Activated CD8-positive, alpha-beta memory T cell treated with anti-CD3 and anti-CD28 coated beads, Interleukin-2, amount 10 ng/mL, durations not matched to agents 7 days and 5 days (primary cell): ENCODE results near the gene RITA1. TPM values are rescaled to one million over a fixed set of nuclear protein-coding genes. Genes with fewer than 3 reads are reported as not detected.
"Not testable (repeated sequence)": the region's sequence is repeated elsewhere in the genome, so short reads cannot be mapped to it uniquely, and the experiment has no call there.

Experiments used
- ATAC-seq: fragments of 150-1000 bp; cut with Tn5 transposase; one replicate; pipeline ENCODE4 v1.10.0; 2021; ENCODE audit warnings: moderate library complexity
- CTCF ChIA-PET: fragments of 350-600 bp; sonication (Branson Sonifier 250); formaldehyde crosslinking; loops from one replicate; lab custom pipeline; 2021; ENCODE audit warnings: antibody characterized with exemption; lab: Charles Lee
- DNase-seq: peaks from one replicate; pipeline ENCODE4 v3.0.0-alpha.2; 2020
- H3K27ac Mint-ChIP-seq: one replicate; pipeline ENCODE4 v1.8.0; 2021; ENCODE audit warnings: mild to moderate bottlenecking, mixed read lengths
- H3K27me3 Mint-ChIP-seq: one replicate; pipeline ENCODE4 v1.8.0; 2021; ENCODE audit warnings: mixed read lengths
- H3K36me3 Mint-ChIP-seq: one replicate; pipeline ENCODE4 v1.8.0; 2021; ENCODE audit warnings: mild to moderate bottlenecking, mixed read lengths
- H3K4me1 Mint-ChIP-seq: one replicate; pipeline ENCODE4 v1.8.0; 2021; ENCODE audit warnings: mixed read lengths
- H3K4me3 Mint-ChIP-seq: one replicate; pipeline ENCODE4 v1.8.0; 2021; ENCODE audit warnings: mild to moderate bottlenecking, moderate library complexity, mixed read lengths
- H3K9me3 Mint-ChIP-seq: one replicate; pipeline ENCODE4 v1.8.0; 2022; ENCODE audit warnings: low read depth, mixed read lengths
- total RNA-seq, 2 experiments: library from RNA; stranded (reverse); gene quantifications; one replicate each; pipeline ENCODE4 v1.2.3, GENCODE V29; 2021

The RITA1 gene, protein sequence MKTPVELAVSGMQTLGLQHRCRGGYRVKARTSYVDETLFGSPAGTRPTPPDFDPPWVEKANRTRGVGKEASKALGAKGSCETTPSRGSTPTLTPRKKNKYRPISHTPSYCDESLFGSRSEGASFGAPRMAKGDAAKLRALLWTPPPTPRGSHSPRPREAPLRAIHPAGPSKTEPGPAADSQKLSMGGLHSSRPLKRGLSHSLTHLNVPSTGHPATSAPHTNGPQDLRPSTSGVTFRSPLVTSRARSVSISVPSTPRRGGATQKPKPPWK
- total RNA-seq: 10 to 100 TPM; 23.1 to 29.6 TPM

DNA sequence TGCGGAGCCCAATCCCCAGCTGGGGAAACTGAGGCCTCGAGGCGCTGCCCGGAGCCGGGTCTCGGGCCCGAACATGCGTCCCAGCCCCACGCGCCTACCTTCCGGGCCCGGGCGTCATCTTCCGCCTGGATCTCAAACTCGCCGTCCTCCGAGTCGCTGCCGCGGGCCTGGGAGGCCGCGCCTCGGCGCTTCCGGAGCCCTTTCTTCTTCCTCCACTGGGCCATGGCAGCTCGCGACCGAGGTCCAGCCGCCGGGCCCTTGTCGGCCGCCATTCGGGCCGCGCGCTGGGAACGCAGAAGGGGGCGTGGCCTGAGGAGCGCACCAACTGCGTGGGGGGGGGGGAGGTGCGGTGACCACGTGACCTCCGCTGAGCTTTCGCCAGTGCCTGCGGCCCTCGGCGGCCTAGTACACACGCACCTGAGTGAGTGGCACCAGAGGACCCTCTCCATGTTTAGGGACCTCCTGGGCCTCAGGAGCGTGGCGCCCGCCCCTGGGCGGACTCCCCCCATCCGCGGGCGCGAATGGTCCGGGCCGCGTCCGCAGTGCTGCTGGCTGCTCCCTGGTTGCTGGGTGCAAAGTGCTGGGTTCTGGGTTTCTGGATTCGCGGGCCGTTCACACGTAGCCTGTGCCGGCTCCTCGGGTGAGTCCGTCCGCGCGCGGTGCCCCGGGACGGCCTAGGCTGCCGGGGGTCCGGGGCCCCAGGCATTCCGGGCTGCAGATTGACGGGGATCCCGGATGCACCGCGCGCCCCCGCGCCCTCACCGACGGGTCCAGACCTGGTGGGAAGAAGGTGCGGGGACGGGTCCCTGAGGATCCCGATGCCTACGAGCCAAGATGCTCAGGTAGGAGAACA, at the start of gene RITA1, which contains the start of gene DDX54:
Gene RITA1, plus strand, starts transcription at position 542 of the 853 bp plus-strand sequence. CDS start 1,026 bp downstream, outside the sequence.
Gene DDX54, minus strand, starts transcription at position 299 of the 853 bp plus-strand sequence. Its CDS starts 27 bp downstream, at position 272.
- Mint-ChIP-seq H3K36me3 (peaks cover 23% of the 10 kb centered on the region), H3K27me3 (no peaks in the 10 kb centered on the region), H3K27ac (peak within 1 kb of the TSS; percentile 97), H3K4me3 (peak within 1 kb of the TSS; percentile 98), H3K4me1 (peaks cover 44% of the 10 kb centered on the region), H3K9me3 (no peaks in the 10 kb centered on the region)
- CTCF ChIA-PET: interaction anchor here (0.6 to 3.7 kb wide), 9 partner anchors 9 to 240 kb away, joined by 3 to 24 read pairs (median 5); no protein-coding TSS in a partner anchor
- DNase-seq (peak; percentile 83), ATAC-seq (peak; percentile 58)

DNA sequence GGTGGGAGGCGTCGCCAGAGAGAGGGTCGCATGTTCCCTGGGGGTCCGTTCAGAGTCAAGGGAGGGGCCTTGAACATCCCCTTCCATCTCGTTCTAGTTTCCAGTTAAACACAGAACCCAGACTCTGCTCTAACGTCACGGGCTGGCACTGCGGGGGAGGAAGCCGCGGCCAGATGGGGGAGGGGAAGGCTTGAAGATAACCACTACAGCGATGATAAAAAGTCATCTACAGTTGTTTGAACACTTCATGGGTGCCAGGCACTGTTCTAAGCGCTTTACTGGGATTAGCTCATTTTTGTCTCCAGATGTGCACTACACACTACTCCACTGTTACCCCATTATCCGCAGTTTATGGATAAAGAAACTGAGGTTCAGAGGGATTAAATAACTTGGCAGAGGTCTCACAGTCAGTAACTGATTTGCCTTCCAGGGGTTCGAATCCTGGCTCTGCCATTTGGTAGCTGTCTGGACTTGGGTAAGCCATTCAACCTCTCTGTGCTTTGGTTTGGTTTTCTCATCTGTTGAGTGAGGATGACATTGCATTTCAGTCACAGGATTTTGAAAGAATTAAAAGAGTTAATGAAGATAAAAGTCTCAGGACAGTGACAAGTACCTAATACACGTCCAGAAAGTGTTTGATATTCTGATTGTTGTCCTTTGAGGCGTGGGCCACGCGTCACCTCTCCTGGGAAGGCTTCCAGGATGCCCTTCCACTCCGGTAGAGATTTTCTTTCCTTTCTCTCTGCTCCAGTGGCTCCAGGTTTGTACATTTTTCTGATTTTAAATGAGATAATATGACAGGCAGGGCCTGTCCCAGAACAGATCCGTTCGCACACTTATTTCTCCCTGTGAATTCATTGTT, 49.2 kb upstream of the RITA1 start:
- peak overlapping the region; percentile 65 for H3K4me3 Mint-ChIP-seq
- DNase-seq (peak; percentile 67), ATAC-seq (peak; percentile 50)
- H3K27me3 Mint-ChIP-seq: peaks cover 17% of the 10 kb centered on the region
- no peaks in the 10 kb centered on the region for H3K9me3 Mint-ChIP-seq
- no peaks in the 10 kb centered on the region for H3K36me3 Mint-ChIP-seq
- H3K4me1 Mint-ChIP-seq: peaks cover 12% of the 10 kb centered on the region
- H3K27ac Mint-ChIP-seq: peak overlapping the region; percentile 20
- CTCF ChIA-PET: interaction anchor here (0.7 to 3.5 kb wide), 2 partner anchors 17 to 38 kb away, joined by 3 to 20 read pairs; no protein-coding TSS in a partner anchor

DNA sequence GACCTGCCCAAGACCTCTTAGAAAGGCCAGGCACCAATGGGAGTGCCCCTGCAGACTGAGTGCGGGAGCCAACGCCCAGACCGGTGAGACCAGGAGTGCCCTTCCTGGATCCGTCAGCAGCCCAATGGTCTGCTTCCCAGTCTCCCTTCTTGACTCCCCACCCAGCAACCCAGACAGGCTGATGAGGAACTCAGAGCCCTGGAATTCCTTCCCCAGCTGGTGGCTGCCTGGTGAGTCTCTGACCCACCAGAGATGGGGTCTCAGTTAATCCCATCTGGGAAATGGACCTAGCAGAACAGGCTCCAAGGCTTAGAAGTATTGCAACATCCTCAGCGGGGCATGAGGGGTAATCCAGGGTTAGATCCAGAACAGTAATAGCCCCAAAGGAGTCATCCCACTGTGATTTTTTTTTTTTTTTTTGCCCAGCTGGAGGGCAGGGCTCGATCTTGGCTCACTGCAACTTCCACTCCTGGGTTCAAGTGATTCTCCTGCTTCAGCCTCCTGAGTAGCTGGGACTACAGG, 48.5 kb upstream of the RITA1 start:
- H3K4me1 Mint-ChIP-seq: peaks cover 12% of the 10 kb centered on the region
- no peak overlapping the region for H3K27ac Mint-ChIP-seq
- ATAC-seq (no peak), DNase-seq (no peak)
- no peak overlapping the region for H3K4me3 Mint-ChIP-seq
- no peaks in the 10 kb centered on the region for H3K36me3 Mint-ChIP-seq
- peaks cover 17% of the 10 kb centered on the region for H3K27me3 Mint-ChIP-seq
- CTCF ChIA-PET: interaction anchor here (0.7 to 3.5 kb wide), 3 partner anchors 16 to 89 kb away, joined by 3 to 20 read pairs (median 3); no protein-coding TSS in a partner anchor
- H3K9me3 Mint-ChIP-seq: no peaks in the 10 kb centered on the region

DNA sequence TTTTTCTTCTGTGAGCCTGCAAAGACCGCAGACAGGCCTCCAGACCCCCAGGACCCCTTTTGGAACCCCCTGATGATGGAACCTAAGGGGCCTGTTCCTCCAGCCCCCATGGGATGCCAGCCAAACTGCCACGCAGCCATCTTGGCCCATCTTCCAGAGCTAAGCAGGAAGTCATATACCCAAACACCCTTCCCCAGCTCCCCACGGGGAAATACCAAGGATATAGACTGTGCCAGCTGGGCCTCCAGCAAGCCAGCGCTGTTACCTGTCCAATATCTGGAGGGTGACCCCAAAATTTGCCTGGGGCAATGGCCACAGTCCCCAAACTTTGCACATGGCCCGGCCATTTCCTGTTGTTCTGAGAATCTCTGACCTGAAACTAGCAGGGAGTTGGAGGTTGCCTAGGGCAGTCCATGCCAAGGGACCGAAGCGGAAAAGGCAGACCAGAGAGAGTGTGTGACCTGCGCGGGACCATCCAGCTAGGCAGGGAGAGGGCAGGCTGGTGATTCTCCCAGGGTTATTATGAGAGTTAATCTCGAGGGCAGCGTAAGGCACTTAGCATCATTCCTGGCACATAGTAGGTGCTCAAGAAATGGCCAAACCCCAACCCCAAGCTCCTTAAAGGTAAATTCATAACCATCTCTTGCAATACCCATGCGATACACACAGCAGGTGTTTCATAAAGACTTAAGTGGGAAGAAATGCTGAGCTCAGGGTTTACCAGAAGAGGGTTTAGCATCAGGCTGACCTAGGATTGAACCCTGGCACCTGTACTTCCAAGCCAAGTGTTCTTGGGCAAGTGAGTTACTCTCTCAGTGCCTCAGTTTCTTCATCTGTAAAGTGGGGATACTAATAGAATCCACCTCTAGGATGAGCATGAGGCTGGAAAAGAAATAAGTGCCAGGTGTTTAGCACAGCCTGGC, 47.4 kb upstream of the RITA1 start:
- no peak overlapping the region for H3K4me3 Mint-ChIP-seq
- H3K27ac Mint-ChIP-seq: no peak overlapping the region
- no peaks in the 10 kb centered on the region for H3K9me3 Mint-ChIP-seq
- no peaks in the 10 kb centered on the region for H3K36me3 Mint-ChIP-seq
- no peak for ATAC-seq
- H3K4me1 Mint-ChIP-seq: peaks cover 12% of the 10 kb centered on the region
- DNase-seq: no peak
- H3K27me3 Mint-ChIP-seq: peaks cover 17% of the 10 kb centered on the region
- CTCF ChIA-PET: interaction anchor here (0.7 to 1.3 kb wide), 2 partner anchors 90 to 146 kb away, joined by 3 read pairs; no protein-coding TSS in a partner anchor

DNA sequence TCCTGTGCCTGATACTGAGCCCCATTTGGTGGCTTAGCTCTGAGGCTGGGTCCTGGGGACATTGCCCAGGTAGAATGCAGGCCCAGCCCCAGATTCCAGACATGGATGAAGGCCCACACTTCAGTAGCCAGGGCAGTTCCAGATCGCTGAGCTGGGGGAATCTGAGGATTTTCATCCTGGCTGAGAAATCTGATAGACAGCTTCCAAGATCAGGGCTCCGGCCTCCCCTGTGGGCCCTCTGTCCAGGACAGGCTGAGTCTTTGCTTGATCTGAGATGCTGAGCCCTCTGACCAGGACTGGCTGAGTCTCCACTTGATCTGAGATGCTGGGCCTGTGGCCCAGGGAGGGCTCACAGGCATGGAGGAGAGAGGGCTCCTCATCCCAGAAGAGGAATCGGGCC, 46.7 kb upstream of the RITA1 start:
- peaks cover 17% of the 10 kb centered on the region for H3K27me3 Mint-ChIP-seq
- ATAC-seq: no peak
- H3K4me1 Mint-ChIP-seq: peaks cover 12% of the 10 kb centered on the region
- no peak overlapping the region for H3K27ac Mint-ChIP-seq
- no peaks in the 10 kb centered on the region for H3K36me3 Mint-ChIP-seq
- DNase-seq: no peak
- CTCF ChIA-PET: interaction anchor here (1.9 kb wide), 1 partner anchor 14 kb away, joined by 5 read pairs; no protein-coding TSS in a partner anchor
- no peaks in the 10 kb centered on the region for H3K9me3 Mint-ChIP-seq
- no peak overlapping the region for H3K4me3 Mint-ChIP-seq

DNA sequence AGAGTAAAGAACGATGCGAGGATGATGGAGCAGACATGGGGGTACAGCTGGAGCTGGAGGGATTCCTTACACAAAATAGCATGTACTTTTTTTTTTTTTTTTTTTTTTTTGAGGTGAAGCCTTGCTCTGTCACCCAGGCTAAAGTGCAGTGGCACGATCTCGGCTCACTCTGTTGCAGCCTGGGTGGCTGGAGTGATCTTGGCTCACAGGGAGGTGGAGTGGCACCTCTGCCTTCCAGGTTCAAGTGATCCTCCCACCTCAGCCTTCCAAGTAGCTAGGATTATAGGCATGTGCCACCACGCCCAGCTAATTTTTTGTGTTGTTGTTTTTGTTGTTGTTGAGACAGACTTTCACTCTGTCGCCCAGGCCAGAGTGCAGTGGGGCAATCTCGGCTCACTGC, 44.8 kb upstream of the RITA1 start:
- ATAC-seq (no peak), DNase-seq (no peak)
- no peaks in the 10 kb centered on the region for H3K36me3 Mint-ChIP-seq
- H3K27me3 Mint-ChIP-seq: peaks cover 13% of the 10 kb centered on the region
- H3K27ac Mint-ChIP-seq: no peak overlapping the region
- H3K4me3 Mint-ChIP-seq: no peak overlapping the region
- CTCF ChIA-PET: no interaction called here
- H3K9me3 Mint-ChIP-seq: no peaks in the 10 kb centered on the region
- peaks cover 12% of the 10 kb centered on the region for H3K4me1 Mint-ChIP-seq

DNA sequence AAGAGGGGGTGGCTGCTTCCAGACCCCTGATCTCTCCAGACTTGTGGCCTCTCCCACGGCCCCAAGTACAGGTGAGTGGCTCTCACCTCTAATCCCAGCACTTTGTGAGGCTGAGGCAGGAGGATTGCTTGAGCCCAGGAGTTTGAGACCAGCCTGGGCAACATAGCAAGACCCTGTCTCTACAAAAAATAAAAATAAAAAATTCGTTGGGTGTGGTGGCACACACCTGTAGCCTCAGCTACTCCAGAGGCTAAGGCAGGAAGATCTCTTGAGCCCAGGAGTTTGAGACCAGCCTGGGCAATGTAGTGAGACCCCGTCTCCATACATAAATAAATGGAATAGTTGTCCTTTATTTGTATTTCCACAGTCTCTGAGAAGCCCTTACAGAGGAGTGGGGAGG, 43.8 kb upstream of the RITA1 start:
- H3K4me1 Mint-ChIP-seq, H3K36me3 Mint-ChIP-seq, H3K4me3 Mint-ChIP-seq, H3K9me3 Mint-ChIP-seq, ATAC-seq, H3K27ac Mint-ChIP-seq, DNase-seq, CTCF ChIA-PET: not testable (repeated sequence)
- peaks cover 10% of the 10 kb centered on the region for H3K27me3 Mint-ChIP-seq

DNA sequence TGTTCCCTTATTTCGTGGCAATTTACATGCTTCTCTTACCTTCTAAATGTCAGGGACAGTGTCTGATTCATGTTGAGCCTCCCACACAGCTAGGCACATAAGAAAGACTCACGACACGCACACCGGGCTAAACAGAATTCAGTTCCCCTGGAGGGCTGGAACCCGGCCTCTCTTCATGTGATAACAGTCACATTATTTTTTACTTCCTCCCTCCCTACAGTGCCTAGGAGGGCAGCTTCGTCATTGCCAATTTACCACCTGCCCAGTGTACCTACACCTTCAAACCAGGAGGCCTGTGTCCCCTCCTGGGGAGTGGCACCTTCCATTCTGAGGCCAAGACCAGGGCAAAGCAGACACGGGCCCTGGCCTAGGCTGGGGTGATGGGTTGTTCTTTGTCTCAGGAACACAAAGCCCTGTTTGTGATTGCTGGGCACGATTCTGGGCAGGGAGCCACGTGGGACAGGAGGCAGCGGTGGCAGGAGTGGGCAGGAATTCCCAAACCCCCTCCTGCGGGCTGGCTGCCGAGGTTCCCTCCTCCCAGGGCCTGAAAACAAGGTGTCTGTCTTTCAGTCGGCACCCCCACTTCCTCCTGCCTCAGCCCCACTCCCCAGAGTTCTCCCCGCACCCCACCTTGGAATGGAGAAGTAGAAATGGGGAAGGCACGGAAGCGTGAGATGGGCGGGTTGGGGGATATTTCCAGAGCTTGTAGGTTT, 43.2 kb upstream of the RITA1 start:
- Mint-ChIP-seq H3K36me3 (no peaks in the 10 kb centered on the region), H3K27ac (no peak overlapping the region), H3K27me3 (peaks cover 10% of the 10 kb centered on the region), H3K9me3 (no peaks in the 10 kb centered on the region), H3K4me3 (no peak overlapping the region), H3K4me1 (no peaks in the 10 kb centered on the region)
- CTCF ChIA-PET: no interaction called here
- no peak for DNase-seq
- ATAC-seq: no peak

DNA sequence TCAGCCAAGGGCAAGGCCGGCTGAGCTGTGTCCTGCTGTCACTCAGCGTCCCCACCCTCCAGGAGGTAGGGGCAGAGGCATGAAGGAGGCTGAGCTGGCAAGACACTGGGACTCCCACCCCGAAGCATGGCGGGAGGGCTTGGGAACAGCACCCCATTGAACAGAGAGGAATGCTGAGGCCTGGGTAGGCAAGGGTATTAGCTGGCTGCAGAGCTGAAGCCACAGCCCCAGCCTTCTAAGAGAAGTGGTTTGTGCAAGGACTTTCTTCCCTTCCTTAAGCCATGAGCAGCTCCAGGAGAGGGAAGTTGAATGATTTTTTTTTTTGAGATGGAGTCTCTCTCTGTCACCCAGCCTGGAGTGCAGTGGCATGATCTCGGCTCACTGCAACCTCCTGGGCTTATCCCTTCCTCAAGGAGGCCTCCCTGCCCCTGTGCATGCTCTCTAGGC, 42.6 kb upstream of the RITA1 start:
- Mint-ChIP-seq H3K27ac (no peak overlapping the region), H3K27me3 (peaks cover 13% of the 10 kb centered on the region), H3K4me1 (no peaks in the 10 kb centered on the region), H3K36me3 (no peaks in the 10 kb centered on the region), H3K4me3 (no peak overlapping the region), H3K9me3 (no peaks in the 10 kb centered on the region)
- CTCF ChIA-PET: no interaction called here
- DNase-seq: no peak
- no peak for ATAC-seq

DNA sequence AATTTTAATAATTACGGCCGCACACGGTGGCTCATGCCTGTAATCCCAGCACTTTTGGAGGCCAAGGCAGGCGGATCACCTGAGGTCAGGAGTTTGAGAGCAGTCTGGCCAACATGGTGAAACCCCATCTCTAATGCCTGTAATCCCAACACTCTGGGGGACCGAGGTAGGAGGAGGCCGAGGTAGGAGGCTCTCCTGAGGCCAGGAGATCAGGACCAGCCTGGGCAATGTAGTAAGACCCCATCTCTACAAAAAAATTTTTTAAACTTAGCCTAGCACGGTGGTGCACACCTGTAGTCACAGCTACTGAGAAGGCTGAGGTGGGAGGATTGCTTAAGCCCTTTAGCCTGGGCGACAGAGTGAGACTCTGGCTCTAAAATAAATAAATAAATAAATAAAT, 41.6 kb upstream of the RITA1 start:
- no peak overlapping the region for H3K27ac Mint-ChIP-seq
- peaks cover 14% of the 10 kb centered on the region for H3K27me3 Mint-ChIP-seq
- DNase-seq: no peak
- H3K9me3 Mint-ChIP-seq: no peaks in the 10 kb centered on the region
- no peak for ATAC-seq
- CTCF ChIA-PET: no interaction called here
- no peak overlapping the region for H3K4me3 Mint-ChIP-seq
- no peaks in the 10 kb centered on the region for H3K36me3 Mint-ChIP-seq
- H3K4me1 Mint-ChIP-seq: no peaks in the 10 kb centered on the region

DNA sequence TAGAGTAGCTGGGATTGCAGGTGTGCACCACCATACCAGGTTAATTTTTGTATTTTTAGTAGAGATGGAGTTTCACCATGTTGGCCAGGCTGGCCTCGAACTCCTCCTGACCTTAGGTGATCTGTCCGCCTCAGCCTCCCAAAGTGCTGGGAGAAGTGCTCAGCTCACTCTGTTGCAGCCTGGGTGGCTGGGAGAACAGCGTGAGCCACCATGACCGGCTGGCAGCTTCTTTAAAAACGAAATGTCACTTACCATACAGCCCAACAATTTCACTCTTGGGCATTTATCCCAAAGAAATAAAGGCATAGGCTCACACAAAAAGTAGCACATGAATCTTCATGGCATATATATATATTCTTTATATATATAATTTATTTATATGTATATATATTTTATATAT, 40.7 kb upstream of the RITA1 start:
- CTCF ChIA-PET: interaction anchor here (1.4 kb wide), 1 partner anchor 152 kb away, joined by 4 read pairs; no protein-coding TSS in a partner anchor
- H3K4me1 Mint-ChIP-seq: no peaks in the 10 kb centered on the region
- no peaks in the 10 kb centered on the region for H3K9me3 Mint-ChIP-seq
- DNase-seq: no peak
- H3K27me3 Mint-ChIP-seq: peaks cover 16% of the 10 kb centered on the region
- no peak overlapping the region for H3K27ac Mint-ChIP-seq
- H3K4me3 Mint-ChIP-seq: no peak overlapping the region
- no peak for ATAC-seq
- H3K36me3 Mint-ChIP-seq: no peaks in the 10 kb centered on the region
